Body of pancreas (tissue), 4 donors: ENCODE results near the gene ESRRA.

Experiments used
- CTCF ChIP-seq, 7 experiments: fragments of 450-650 bp in 4 of 7; fragments of 200-600 bp in 3 of 7; sonication (generic) in 3 of 7; IDR thresholded peaks; one replicate each; pipeline ENCODE4 v1.5.1; 2016 to 2019; ENCODE audit warnings: antibody characterized with exemption in 7 of 7
- POLR2A ChIP-seq, 3 donors: fragments of 450-650 bp; IDR thresholded peaks; one replicate each; pipeline ENCODE4 v1.6.1; 2016; ENCODE audit warnings: antibody characterized with exemption in 3 of 3, mild to moderate bottlenecking in 2 of 3

GRCh38 chr11:64296830-64297698 is 8.3 kb upstream of the ESRRA start:
- TF ChIP-seq POLR2A (IDR thresholded peaks at IDR 0.05), result no peak
- TF ChIP-seq CTCF (IDR thresholded peaks at IDR 0.05), result no peak
